OCI-LY3 (cell line): ENCODE results near the gene HCST.

Experiments
- H2AFZ ChIP-seq: fragments of 200-600, 300-600 bp; shearing (Covaris generic); 2 replicates; pipeline ENCODE4 v1.6.0; 2014; ENCODE audit warnings: antibody characterized with exemption, low read depth, low read length
- H3K27ac ChIP-seq: fragments of 200-600, 300-600 bp; sonication (generic); 2 replicates; pipeline ENCODE4 v1.5.1; 2014; ENCODE audit warnings: mild to moderate bottlenecking, low read length, moderate library complexity, mixed read lengths
- H3K27me3 ChIP-seq: fragments of 200-600, 300-600 bp; sonication (generic); 2 replicates; pipeline ENCODE4 v1.6.1; 2014; ENCODE audit warnings: low read depth, low read length, mixed read lengths
- H3K36me3 ChIP-seq: fragments of 200-600, 300-600 bp; sonication (generic); replicated peaks from 2 replicates; pipeline ENCODE3; 2014; ENCODE audit warnings: low read depth, low read length, mixed read lengths
- H3K4me1 ChIP-seq: fragments of 300-600, 200-600 bp; sonication (generic); 2 replicates; pipeline ENCODE4 v1.6.1; 2014; ENCODE audit warnings: low read length, mixed read lengths
- H3K4me2 ChIP-seq: fragments of 200-600, 300-600 bp; sonication (generic); 2 replicates; pipeline ENCODE4 v1.6.1; 2014; ENCODE audit warnings: low read length, mixed read lengths
- H3K4me3 ChIP-seq: fragments of 300-600, 200-600 bp; sonication (generic); 2 replicates; pipeline ENCODE4 v1.5.1; 2014; ENCODE audit warnings: antibody characterized with exemption, mild to moderate bottlenecking, low read length, moderate library complexity
- H3K79me2 ChIP-seq: fragments of 300-600, 200-600 bp; shearing (Covaris generic); 2 replicates; pipeline ENCODE4 v1.6.1; 2014; ENCODE audit warnings: mild to moderate bottlenecking, low read length, mixed read lengths
- H3K9ac ChIP-seq: fragments of 300-600, 200-600 bp; shearing (Covaris generic); 2 replicates; pipeline ENCODE4 v1.6.0; 2014; ENCODE audit warnings: mild to moderate bottlenecking, low read length, moderate library complexity
- H3K9me3 ChIP-seq: fragments of 200-600, 300-600 bp; shearing (Covaris generic); 2 replicates; pipeline ENCODE4 v1.6.1; 2014; ENCODE audit warnings: low read length, mixed read lengths; ENCODE audit not compliant: insufficient read depth
- H4K20me1 ChIP-seq: fragments of 200-600, 300-600 bp; sonication (generic); 2 replicates; pipeline ENCODE4 v1.6.1; 2016; ENCODE audit warnings: low read length, mixed read lengths; ENCODE audit not compliant: insufficient read depth
- CTCF ChIP-seq: fragments of 200-600, 300-600 bp; sonication (generic); IDR thresholded peaks from 2 replicates; pipeline ENCODE4 v1.5.1; 2014; ENCODE audit warnings: antibody characterized with exemption, low read length, low read depth
- EZH2phosphoT487 ChIP-seq: fragments of 200-600 bp; shearing (Covaris generic); IDR thresholded peaks from 2 replicates; pipeline ENCODE4 v1.6.1; 2018; ENCODE audit warnings: antibody characterized with exemption, mixed run types, low read depth

HCST gene

GRCh38 chr19:35871611-35872010 lies 30.7 kb upstream of the HCST start:
- Histone ChIP-seq H3K27ac (no peak overlapping the region), H3K4me1 (0 out of 2 replicates have a peak, but pooled peaks cover 2% of the 10 kb centered on the region), H3K9ac (no peak overlapping the region), H3K79me2 (no peaks in the 10 kb centered on the region), H4K20me1 (no peaks in the 10 kb centered on the region), H3K27me3 (no peaks in the 10 kb centered on the region), H3K4me3 (no peak overlapping the region), H3K36me3 (no peaks in the 10 kb centered on the region), H3K4me2 (no peak overlapping the region), H3K9me3 (no peaks in the 10 kb centered on the region), H2AFZ (no peak overlapping the region)
- TF ChIP-seq CTCF (no peak), EZH2phosphoT487 (no peak)

- H4K20me1 ChIP-seq: no peaks in the 10 kb centered on the region
- no peaks in the 10 kb centered on the region for H3K79me2 ChIP-seq
- H3K27ac ChIP-seq: no peak overlapping the region
- H3K4me1 ChIP-seq: 0 out of 2 replicates have a peak, but pooled peaks cover 2% of the 10 kb centered on the region
- H3K36me3 ChIP-seq: no peaks in the 10 kb centered on the region
- H3K4me2 ChIP-seq: no peak overlapping the region
- H3K9ac ChIP-seq: no peak overlapping the region
- no peak overlapping the region for H2AFZ ChIP-seq
- H3K9me3 ChIP-seq: no peaks in the 10 kb centered on the region
- TF ChIP-seq EZH2phosphoT487 (no peak), CTCF (no peak)
- no peak overlapping the region for H3K4me3 ChIP-seq
- H3K27me3 ChIP-seq: no peaks in the 10 kb centered on the region
These were observed 30.1 kb upstream of the HCST start for GRCh38 chr19:35872180-35872579.

GRCh38 chr19:35874392-35874930 lies 27.9 kb upstream of the HCST start:
- H3K9me3 ChIP-seq: no peaks in the 10 kb centered on the region
- H3K36me3 ChIP-seq: no peaks in the 10 kb centered on the region
- H4K20me1 ChIP-seq: no peaks in the 10 kb centered on the region
- 0 out of 2 replicates have a peak, but pooled peaks cover 2% of the 10 kb centered on the region for H3K4me1 ChIP-seq
- H3K4me3 ChIP-seq: no peak overlapping the region
- H3K27ac ChIP-seq: no peak overlapping the region
- H3K79me2 ChIP-seq: no peaks in the 10 kb centered on the region
- no peak overlapping the region for H3K9ac ChIP-seq
- H3K4me2 ChIP-seq: no peak overlapping the region
- TF ChIP-seq EZH2phosphoT487 (no peak), CTCF (no peak)
- H3K27me3 ChIP-seq: no peaks in the 10 kb centered on the region
- H2AFZ ChIP-seq: no peak overlapping the region

- no peaks in the 10 kb centered on the region for H3K9me3 ChIP-seq
- no peaks in the 10 kb centered on the region for H3K36me3 ChIP-seq
- no peak overlapping the region for H3K4me3 ChIP-seq
- no peak overlapping the region for H3K27ac ChIP-seq
- no peaks in the 10 kb centered on the region for H3K4me1 ChIP-seq
- no peaks in the 10 kb centered on the region for H3K27me3 ChIP-seq
- H4K20me1 ChIP-seq: no peaks in the 10 kb centered on the region
- no peak for TF ChIP-seq EZH2phosphoT487
- no peak for TF ChIP-seq CTCF
- H2AFZ ChIP-seq: no peak overlapping the region
- no peaks in the 10 kb centered on the region for H3K79me2 ChIP-seq
- H3K9ac ChIP-seq: no peak overlapping the region
- no peak overlapping the region for H3K4me2 ChIP-seq
These were observed 23.3 kb upstream of the HCST start for GRCh38 chr19:35879068-35879467.
